HG02973 (cell line): ENCODE measurements around the gene SOX4.
A peak's percentile ranks its signal among the peaks of the same experiment; 100 is the strongest.
"Not testable (repeated sequence)": the region's sequence is repeated elsewhere in the genome, so short reads cannot be mapped to it uniquely, and the experiment has no call there.

Experiments
- ATAC-seq: cut with Tn5 transposase; IDR thresholded peaks from one replicate; pipeline ENCODE4 v1.9.1; 2021; ENCODE audit warnings: moderate library complexity; ENCODE audit not compliant: unreplicated experiment

Gene SOX4

GRCh38 chr6:21593412-21593926, at the start of gene SOX4:
Gene SOX4, plus strand, starts transcription at chr6:21593751. Its CDS starts 784 bp downstream, at chr6:21594535.
- ATAC-seq = peak; percentile 61

GRCh38 chr6:21552286-21552685, 41.3 kb upstream of the SOX4 start:
- ATAC-seq = not testable (repeated sequence)

DNA sequence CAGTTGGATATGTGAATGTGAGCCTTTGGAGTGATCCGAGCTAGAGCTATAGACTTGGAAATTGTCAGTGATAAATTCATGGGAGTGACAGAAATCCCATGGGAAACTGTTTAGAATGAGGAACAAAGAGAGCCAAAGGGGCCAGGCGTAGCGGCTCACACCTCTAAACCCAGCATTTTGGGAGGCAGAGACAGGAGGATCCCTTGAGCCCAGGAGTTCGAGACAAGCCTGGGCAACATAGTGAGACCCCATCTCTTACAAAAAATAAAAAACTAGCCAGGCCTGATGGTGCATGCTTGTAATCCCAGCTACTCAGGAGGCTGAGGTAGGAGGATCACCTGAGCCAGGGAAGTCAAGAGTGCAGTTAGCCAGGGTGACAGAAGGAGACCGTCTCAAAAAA, 39.3 kb upstream of the SOX4 start:
- no peak for ATAC-seq

DNA sequence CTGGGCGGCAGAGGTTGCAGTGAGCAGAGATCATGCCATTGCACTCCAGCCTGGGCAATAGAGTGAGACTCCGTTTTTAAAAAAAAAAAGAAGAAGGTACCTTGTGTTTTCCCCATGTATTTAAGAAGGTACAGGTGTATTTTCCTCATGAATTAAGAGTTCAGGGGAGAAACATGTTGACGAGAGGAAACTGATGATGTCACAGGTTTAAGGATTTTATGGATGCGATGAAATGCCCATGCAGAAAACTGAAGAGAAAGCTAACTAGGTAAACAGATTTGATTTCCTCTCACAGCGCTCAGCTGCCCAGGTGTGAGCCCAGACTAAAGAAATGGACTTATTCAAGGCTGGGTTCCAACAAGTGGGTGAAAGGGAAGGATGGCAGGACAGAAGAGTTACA, 38.4 kb upstream of the SOX4 start:
- no peak for ATAC-seq

DNA sequence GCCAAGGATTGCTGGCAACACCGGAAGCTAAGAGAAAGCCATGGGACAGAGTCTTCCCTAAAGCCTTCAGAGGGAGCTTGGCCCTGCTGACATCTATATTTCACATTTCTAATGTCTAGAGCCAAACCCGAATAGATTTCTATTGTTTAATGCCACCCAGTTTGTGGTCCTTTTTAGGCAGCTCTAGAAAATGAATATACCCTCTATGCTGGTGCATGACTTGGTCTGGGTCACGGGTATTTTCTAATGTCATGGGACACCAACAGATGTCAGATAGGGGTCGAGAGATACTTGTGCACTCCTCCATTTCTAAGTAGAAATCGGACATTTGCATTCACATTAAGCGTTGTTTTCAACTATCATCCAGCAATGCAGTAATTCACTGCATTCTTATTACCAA, 37.0 kb upstream of the SOX4 start:
- no peak for ATAC-seq

DNA sequence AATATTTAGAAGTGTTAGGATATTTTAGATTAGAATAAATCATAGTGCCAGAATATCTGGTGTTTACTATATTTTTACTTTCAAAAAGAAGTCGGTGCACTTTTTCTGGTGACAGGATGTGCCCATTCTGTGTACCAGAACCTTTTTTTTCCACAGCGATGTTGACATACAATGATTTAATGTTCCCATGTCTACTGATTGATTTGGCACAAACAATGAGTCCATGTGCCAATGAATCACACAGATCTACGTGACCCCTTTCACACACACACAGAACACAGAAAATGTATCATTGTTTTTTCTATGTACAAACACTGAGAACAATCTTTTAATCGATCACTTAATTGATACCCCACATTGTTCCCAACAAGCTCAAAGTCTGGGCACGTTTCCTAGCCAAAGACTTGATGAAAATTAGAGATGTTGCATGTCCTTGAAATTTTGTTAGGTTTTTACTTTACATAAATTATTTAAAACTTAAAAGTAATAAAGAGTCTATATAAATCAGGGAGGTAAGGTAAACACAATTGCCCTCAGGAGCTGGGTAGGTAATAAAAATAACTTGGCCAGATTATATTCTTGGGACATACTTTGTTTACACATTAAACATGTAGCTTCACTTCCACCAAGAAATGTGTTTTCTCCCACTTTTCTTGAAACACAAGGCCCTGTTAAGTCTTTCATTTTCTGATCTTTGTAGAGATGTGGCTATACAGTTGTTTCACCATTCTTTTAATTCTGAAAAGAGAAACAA, 36.4 kb upstream of the SOX4 start:
- ATAC-seq = no peak

- ATAC-seq = no peak
These were observed 34.3 kb upstream of the SOX4 start for GRCh38 chr6:21559238-21559637.

DNA sequence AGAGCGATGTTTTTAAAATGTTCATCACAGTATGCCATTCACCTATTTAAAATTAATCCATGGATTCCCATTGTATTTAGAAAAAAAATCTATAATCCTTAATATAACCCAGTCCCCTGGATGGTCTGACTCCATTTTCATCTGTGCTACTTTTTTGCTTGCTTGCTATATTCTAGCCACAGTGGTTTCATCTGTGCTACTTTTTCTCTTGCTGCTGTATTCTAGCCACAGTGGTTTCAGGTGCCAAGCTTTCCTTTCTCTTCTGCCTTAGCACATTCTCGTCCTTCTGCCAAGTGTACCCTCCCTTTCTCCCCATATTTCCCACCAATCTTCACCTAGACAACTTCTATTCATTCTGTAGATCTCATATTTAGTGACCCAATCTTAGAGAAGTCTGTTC, 33.3 kb upstream of the SOX4 start:
- ATAC-seq = no peak

DNA sequence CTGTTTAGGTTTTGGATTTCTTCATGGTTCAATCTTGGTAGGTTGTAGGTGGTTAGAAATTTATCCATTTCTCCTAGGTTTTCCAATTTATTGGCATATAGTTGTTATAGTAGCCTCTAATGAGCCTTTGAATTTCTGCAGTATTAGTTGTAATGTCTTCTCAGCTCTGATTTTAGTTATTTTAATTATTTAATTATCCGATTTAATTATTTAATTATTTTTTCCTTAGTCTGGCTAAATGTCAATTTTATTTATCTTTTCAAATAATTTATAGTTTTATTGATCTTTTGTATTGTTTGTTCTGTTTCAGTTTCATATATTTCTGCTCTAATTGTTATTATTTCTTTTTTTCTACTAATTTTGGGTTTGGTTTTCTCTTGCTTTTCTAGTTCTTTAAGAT, 28.1 kb upstream of the SOX4 start:
- no peak for ATAC-seq

DNA sequence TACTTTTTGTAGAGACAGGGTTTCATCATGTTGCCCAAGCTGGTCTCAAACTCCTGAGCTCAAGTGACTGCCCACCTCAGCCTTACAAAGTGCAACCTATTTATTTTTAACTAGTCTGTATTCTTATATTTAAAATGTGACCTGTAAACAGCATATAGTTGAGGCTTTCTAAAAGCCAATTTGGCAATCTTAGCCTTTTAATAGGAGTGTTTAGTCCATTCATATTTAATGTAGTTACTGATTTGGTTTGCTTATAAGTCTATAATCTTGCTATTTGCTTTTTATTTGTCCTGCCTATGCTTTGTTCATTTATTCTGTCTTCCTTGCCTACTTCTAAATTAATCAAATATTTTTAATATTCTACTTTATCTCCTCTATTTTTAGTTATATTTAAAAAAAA, 15.0 kb upstream of the SOX4 start:
- ATAC-seq = no peak

DNA sequence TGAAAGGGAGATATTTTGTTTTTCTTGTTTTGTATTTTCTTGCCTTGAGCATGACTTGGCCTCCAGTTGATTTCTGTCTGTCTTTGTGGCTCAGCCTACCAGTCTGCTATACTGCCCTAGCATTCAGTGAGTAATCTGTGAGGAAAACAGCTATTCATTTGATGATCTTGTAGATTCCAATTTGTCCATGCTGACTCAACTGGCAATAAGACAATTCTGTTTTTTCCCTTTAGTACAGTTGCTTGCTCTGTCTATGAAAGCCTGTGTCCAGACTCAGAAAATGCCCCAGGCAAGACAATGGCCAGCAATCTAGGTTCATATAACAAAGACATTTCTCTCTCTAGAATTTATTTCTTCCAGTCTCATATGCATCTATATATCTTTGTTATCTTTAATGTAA, 10.9 kb upstream of the SOX4 start:
- ATAC-seq = no peak

DNA sequence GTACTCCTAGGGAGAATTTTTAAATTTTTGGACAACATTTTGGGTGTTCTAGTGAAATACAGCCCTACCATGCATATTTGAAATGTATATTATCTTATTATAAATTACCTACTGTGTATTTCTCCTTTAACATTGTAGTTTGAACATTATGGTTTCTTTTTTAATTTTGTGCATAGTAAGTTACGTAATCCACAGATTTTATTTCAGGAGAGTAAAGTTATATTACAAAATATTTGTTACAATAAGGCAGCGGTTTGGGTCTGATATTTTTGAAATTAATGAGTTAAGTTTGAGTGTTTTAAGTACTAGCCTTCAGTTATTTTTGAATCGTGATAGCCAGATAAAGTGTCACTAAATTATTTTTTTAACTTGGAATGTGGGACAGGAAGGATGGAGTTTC, 7.3 kb upstream of the SOX4 start:
- no peak for ATAC-seq

- ATAC-seq = peak; percentile 5
These were observed 6.8 kb upstream of the SOX4 start for GRCh38 chr6:21586740-21587178.

DNA sequence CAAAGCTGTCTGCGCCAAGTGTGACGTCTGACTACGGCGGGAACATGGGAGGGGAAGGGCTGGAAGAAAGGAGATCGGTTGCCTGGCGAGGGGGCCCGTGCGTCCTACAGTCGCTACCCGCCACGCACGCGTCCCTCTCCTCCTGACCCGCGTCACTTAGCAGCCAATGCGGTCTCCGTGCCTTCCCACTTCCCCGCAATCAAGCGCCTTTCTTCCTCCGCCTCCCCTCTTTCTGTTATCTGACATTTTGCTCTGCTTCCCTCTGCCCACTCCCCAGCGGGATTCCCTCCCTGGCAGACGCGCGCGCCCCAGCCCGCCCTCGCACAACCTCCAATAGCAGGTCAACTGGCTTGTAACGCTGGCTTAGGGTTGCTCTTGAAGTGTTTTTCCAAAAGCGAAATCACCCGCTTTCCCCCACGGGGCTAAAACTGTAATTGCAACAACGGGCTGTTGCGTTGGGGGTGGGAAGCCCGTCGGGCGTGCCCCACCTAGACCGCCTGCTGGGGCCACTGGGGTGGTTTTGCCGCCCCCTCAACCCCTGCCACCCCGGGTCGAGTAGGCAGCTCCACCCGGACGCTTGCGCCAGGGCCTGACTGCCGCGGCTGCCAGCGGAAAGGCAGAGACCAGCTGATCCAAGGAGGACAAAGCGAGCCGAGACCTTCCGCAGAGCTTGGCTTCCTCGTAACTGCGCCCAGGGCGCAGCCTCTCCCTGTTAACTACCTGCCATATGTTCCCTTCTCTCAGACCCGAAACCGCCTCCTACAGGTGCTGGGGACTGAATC, 6.2 kb upstream of the SOX4 start:
- peak; percentile 37 for ATAC-seq

GRCh38 chr6:21587961-21588480, 5.5 kb upstream of the SOX4 start:
- peak; percentile 35 for ATAC-seq

GRCh38 chr6:21588481-21589351, 4.8 kb upstream of the SOX4 start:
- peak; percentile 22 for ATAC-seq

GRCh38 chr6:21589352-21590345, 3.9 kb upstream of the SOX4 start:
- ATAC-seq = peak; percentile 30

DNA sequence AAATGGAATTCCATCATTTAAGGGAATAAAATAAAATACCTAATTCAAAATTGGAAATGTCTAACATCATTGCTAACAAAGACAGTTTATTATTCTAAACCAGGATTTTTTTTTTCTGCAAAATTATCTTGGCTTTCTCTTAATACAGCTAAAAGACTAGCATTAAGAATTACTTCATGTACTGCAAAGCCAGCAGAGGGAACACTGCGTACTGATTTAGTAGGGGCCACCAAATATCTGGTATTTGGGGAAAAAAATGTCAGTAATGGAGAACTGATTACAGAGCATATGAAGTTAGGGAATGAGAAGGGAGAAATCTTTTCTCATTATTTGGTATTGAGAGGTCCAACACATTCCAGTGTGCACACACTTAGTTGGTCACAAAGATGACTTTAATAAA, 3.2 kb upstream of the SOX4 start:
- no peak for ATAC-seq

DNA sequence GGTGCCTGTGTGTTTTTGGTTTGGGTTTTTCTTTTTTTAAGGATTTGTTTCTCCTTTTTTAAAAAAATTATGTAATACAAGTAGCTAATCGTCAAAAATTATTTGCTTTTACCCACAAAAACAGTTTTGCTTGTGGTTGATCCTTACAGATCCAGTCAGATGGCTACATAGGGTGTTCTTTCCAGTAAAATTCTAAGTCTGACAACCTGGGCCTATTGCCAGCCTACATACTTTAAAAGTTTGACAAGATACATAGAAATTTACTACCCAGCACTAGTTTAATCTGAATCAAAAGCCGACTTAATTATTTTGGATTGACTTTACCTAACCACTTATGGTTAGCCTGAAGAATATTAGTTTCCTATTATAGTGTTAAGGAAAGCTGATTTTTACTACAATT, 2.1 kb upstream of the SOX4 start:
- ATAC-seq = no peak

DNA sequence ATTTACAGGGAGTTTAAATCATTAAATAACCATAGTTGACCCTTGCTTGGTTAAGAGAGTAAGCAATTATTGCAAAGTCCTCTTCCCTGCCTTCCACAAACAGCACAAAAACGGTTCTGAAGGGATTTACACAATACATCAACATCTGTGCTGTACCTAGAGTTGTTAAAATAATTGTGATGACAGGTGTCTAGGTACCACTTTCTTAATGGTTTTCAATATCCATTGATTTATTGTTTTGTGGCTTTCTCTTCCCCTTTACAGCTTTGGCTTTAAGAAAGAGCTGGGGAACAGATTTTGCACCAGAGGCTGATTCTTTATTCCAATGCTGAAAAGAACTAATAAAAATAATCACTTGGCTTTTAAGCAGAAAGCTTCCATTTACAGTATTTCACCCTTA, 598 bp upstream of the SOX4 start:
- ATAC-seq = no peak
